ENCODE results near the gene L3MBTL3. TPM values are rescaled to one million over a fixed set of nuclear protein-coding genes. Genes with fewer than 3 reads are reported as not detected.

L3MBTL3 gene
- total RNA-seq, 2 experiments from 2014 or later, result 31.7 to 34.0 TPM

- no peak overlapping the region for H3K4me3 Mint-ChIP-seq
- ChIA-PET CTCF (interaction anchor here (1.1 to 2.4 kb wide), 2 partner anchors 26 to 235 kb away, joined by 5 to 8 read pairs; no protein-coding TSS in a partner anchor), POLR2A (interaction anchor here (0.6 kb wide), 1 partner anchor 160 kb away, joined by 3 read pairs; no protein-coding TSS in a partner anchor)
- peaks cover 51% of the 10 kb centered on the region for H3K36me3 Mint-ChIP-seq (ENCODE audit: low read depth)
- H3K27ac Mint-ChIP-seq, result no peak overlapping the region
- ATAC-seq (no peak), DNase-seq (no peak)
- H3K9me3 Mint-ChIP-seq (ENCODE audit: insufficient read depth), result no peaks in the 10 kb centered on the region
- H3K4me1 Mint-ChIP-seq (ENCODE audit: low read depth), result peaks cover 13% of the 10 kb centered on the region
- no peaks in the 10 kb centered on the region for H3K27me3 Mint-ChIP-seq (ENCODE audit: low read depth)
These were observed 29.0 kb downstream of the L3MBTL3 start for GRCh38 chr6:130047088-130047995.

- DNase-seq, result no peak
- no peak overlapping the region for H3K4me3 Mint-ChIP-seq
- H3K9me3 Mint-ChIP-seq (ENCODE audit: insufficient read depth), result no peaks in the 10 kb centered on the region
- H3K27ac Mint-ChIP-seq, result no peak overlapping the region
- H3K27me3 Mint-ChIP-seq (ENCODE audit: low read depth), result no peaks in the 10 kb centered on the region
- H3K36me3 Mint-ChIP-seq (ENCODE audit: low read depth), result peaks cover 58% of the 10 kb centered on the region
- ChIA-PET CTCF (no interaction called here), POLR2A (no interaction called here)
- no peak for ATAC-seq
- peaks cover 20% of the 10 kb centered on the region for H3K4me1 Mint-ChIP-seq (ENCODE audit: low read depth)
These were observed 31.8 kb downstream of the L3MBTL3 start for GRCh38 chr6:130050230-130050629.

- peak overlapping the region; percentile 51 for H3K27ac Mint-ChIP-seq
- CTCF ChIA-PET, result interaction anchor here (1.8 kb wide), 1 partner anchor 228 kb away, joined by 4 read pairs; no protein-coding TSS in a partner anchor
- POLR2A ChIA-PET, result no interaction called here
- no peak overlapping the region for H3K4me3 Mint-ChIP-seq
- DNase-seq, result no peak
- ATAC-seq, result no peak
- H3K36me3 Mint-ChIP-seq (ENCODE audit: low read depth), result peaks cover 71% of the 10 kb centered on the region
- H3K9me3 Mint-ChIP-seq (ENCODE audit: insufficient read depth), result no peaks in the 10 kb centered on the region
- H3K4me1 Mint-ChIP-seq (ENCODE audit: low read depth), result peaks cover 32% of the 10 kb centered on the region
- no peaks in the 10 kb centered on the region for H3K27me3 Mint-ChIP-seq (ENCODE audit: low read depth)
These were observed 36.3 kb downstream of the L3MBTL3 start for GRCh38 chr6:130054725-130055124.

- ChIA-PET POLR2A (no interaction called here), CTCF (interaction anchor here (1.7 to 1.8 kb wide), 2 partner anchors 34 to 227 kb away, joined by 4 read pairs; no protein-coding TSS in a partner anchor)
- DNase-seq (no peak), ATAC-seq (no peak)
- Mint-ChIP-seq H3K27ac (peak overlapping the region; percentile 27), H3K4me1 (ENCODE audit: low read depth) (peaks cover 32% of the 10 kb centered on the region), H3K9me3 (ENCODE audit: insufficient read depth) (no peaks in the 10 kb centered on the region), H3K4me3 (no peak overlapping the region), H3K36me3 (ENCODE audit: low read depth) (peaks cover 67% of the 10 kb centered on the region), H3K27me3 (ENCODE audit: low read depth) (no peaks in the 10 kb centered on the region)
These were observed 36.9 kb downstream of the L3MBTL3 start for GRCh38 chr6:130055271-130055670.

GRCh38 chr6:130057495-130057894, 39.1 kb downstream of the L3MBTL3 start:
- DNase-seq (no peak), ATAC-seq (no peak)
- Mint-ChIP-seq H3K4me1 (ENCODE audit: low read depth) (peaks cover 32% of the 10 kb centered on the region), H3K27ac (peak overlapping the region; percentile 81), H3K27me3 (ENCODE audit: low read depth) (no peaks in the 10 kb centered on the region), H3K4me3 (no peak overlapping the region), H3K9me3 (ENCODE audit: insufficient read depth) (no peaks in the 10 kb centered on the region), H3K36me3 (ENCODE audit: low read depth) (peaks cover 65% of the 10 kb centered on the region)
- CTCF ChIA-PET, result interaction anchor here (0.6 to 1.0 kb wide), 3 partner anchors 16 to 225 kb away, joined by 3 to 4 read pairs (median 3); no protein-coding TSS in a partner anchor
- POLR2A ChIA-PET, result no interaction called here

- CTCF ChIA-PET, result interaction anchor here (1.0 kb wide), 1 partner anchor 12 kb away, joined by 4 read pairs; no protein-coding TSS in a partner anchor
- Mint-ChIP-seq H3K27me3 (ENCODE audit: low read depth) (no peaks in the 10 kb centered on the region), H3K4me1 (ENCODE audit: low read depth) (peaks cover 3% of the 10 kb centered on the region), H3K36me3 (ENCODE audit: low read depth) (peaks cover 52% of the 10 kb centered on the region), H3K4me3 (no peak overlapping the region), H3K9me3 (ENCODE audit: insufficient read depth) (no peaks in the 10 kb centered on the region), H3K27ac (no peak overlapping the region)
- POLR2A ChIA-PET, result no interaction called here
- no peak for DNase-seq
- no peak for ATAC-seq
These were observed 45.4 kb downstream of the L3MBTL3 start for GRCh38 chr6:130063806-130064205.

GRCh38 chr6:130065609-130066156, 47.3 kb downstream of the L3MBTL3 start:
- Mint-ChIP-seq H3K9me3 (ENCODE audit: insufficient read depth) (no peaks in the 10 kb centered on the region), H3K4me3 (no peak overlapping the region), H3K36me3 (ENCODE audit: low read depth) (peaks cover 56% of the 10 kb centered on the region), H3K27me3 (ENCODE audit: low read depth) (no peaks in the 10 kb centered on the region), H3K27ac (no peak overlapping the region), H3K4me1 (ENCODE audit: low read depth) (peaks cover 3% of the 10 kb centered on the region)
- DNase-seq, result no peak
- ChIA-PET CTCF (interaction anchor here (2.0 kb wide), 1 partner anchor 217 kb away, joined by 6 read pairs; no protein-coding TSS in a partner anchor), POLR2A (no interaction called here)
- no peak for ATAC-seq

GRCh38 chr6:130069485-130069884, 51.1 kb downstream of the L3MBTL3 start:
- POLR2A ChIA-PET, result no interaction called here
- Mint-ChIP-seq H3K27me3 (ENCODE audit: low read depth) (no peaks in the 10 kb centered on the region), H3K36me3 (ENCODE audit: low read depth) (peaks cover 37% of the 10 kb centered on the region), H3K27ac (no peak overlapping the region), H3K9me3 (ENCODE audit: insufficient read depth) (no peaks in the 10 kb centered on the region), H3K4me3 (no peak overlapping the region), H3K4me1 (ENCODE audit: low read depth) (no peaks in the 10 kb centered on the region)
- ATAC-seq (no peak), DNase-seq (no peak)
- CTCF ChIA-PET, result no interaction called here

GRCh38 chr6:130070326-130070725, 51.9 kb downstream of the L3MBTL3 start:
- H3K9me3 Mint-ChIP-seq (ENCODE audit: insufficient read depth), result no peaks in the 10 kb centered on the region
- DNase-seq (no peak), ATAC-seq (no peak)
- peaks cover 41% of the 10 kb centered on the region for H3K36me3 Mint-ChIP-seq (ENCODE audit: low read depth)
- ChIA-PET CTCF (interaction anchor here (1.3 kb wide), 1 partner anchor 212 kb away, joined by 4 read pairs; no protein-coding TSS in a partner anchor), POLR2A (no interaction called here)
- H3K27ac Mint-ChIP-seq, result no peak overlapping the region
- no peak overlapping the region for H3K4me3 Mint-ChIP-seq
- no peaks in the 10 kb centered on the region for H3K27me3 Mint-ChIP-seq (ENCODE audit: low read depth)
- H3K4me1 Mint-ChIP-seq (ENCODE audit: low read depth), result peaks cover 8% of the 10 kb centered on the region

GRCh38 chr6:130070792-130071191, 52.4 kb downstream of the L3MBTL3 start:
- H3K27ac Mint-ChIP-seq, result no peak overlapping the region
- peaks cover 12% of the 10 kb centered on the region for H3K4me1 Mint-ChIP-seq (ENCODE audit: low read depth)
- H3K4me3 Mint-ChIP-seq, result no peak overlapping the region
- DNase-seq, result no peak
- H3K9me3 Mint-ChIP-seq (ENCODE audit: insufficient read depth), result no peaks in the 10 kb centered on the region
- H3K36me3 Mint-ChIP-seq (ENCODE audit: low read depth), result peaks cover 46% of the 10 kb centered on the region
- ATAC-seq, result no peak
- ChIA-PET POLR2A (no interaction called here), CTCF (interaction anchor here (1.3 kb wide), 1 partner anchor 212 kb away, joined by 4 read pairs; no protein-coding TSS in a partner anchor)
- H3K27me3 Mint-ChIP-seq (ENCODE audit: low read depth), result no peaks in the 10 kb centered on the region

GRCh38 chr6:130075879-130076460, 57.6 kb downstream of the L3MBTL3 start:
- Mint-ChIP-seq H3K27ac (no peak overlapping the region), H3K4me1 (ENCODE audit: low read depth) (peaks cover 28% of the 10 kb centered on the region), H3K36me3 (ENCODE audit: low read depth) (peaks cover 35% of the 10 kb centered on the region), H3K9me3 (ENCODE audit: insufficient read depth) (no peaks in the 10 kb centered on the region), H3K27me3 (ENCODE audit: low read depth) (no peaks in the 10 kb centered on the region), H3K4me3 (no peak overlapping the region)
- ATAC-seq (no peak), DNase-seq (no peak)
- CTCF ChIA-PET, result interaction anchor here (0.9 to 2.6 kb wide), 11 partner anchors 12 to 767 kb away, joined by 3 to 22 read pairs (median 3); no protein-coding TSS in a partner anchor
- POLR2A ChIA-PET, result interaction anchor here (0.5 kb wide), 1 partner anchor 107 kb away, joined by 3 read pairs; no protein-coding TSS in a partner anchor
